ENCODE results near the gene FAF1.
"Not testable (repeated sequence)": the region's sequence is repeated elsewhere in the genome, so short reads cannot be mapped to it uniquely, and the experiment has no call there.

FAF1 gene

GRCh38 chr1:50750021-50750619, 209.9 kb downstream of the FAF1 start:
- DNase-seq, result no peak

GRCh38 chr1:50747394-50747793, 212.7 kb downstream of the FAF1 start:
- DNase-seq, result no peak

GRCh38 chr1:50742523-50742922, 217.5 kb downstream of the FAF1 start:
- no peak for DNase-seq

- DNase-seq, result no peak
Measured at GRCh38 chr1:50739125-50739524, 220.9 kb downstream of the FAF1 start.

- no peak for DNase-seq
Measured at GRCh38 chr1:50735443-50735842, 224.6 kb downstream of the FAF1 start.

GRCh38 chr1:50727578-50727977, 232.5 kb downstream of the FAF1 start:
- not testable (repeated sequence) for DNase-seq

- DNase-seq, result no peak
Measured at GRCh38 chr1:50724626-50725286, 235.3 kb downstream of the FAF1 start.

- DNase-seq, result no peak
Measured at GRCh38 chr1:50720457-50721053, 239.5 kb downstream of the FAF1 start.

- no peak for DNase-seq
Measured at GRCh38 chr1:50719126-50719525, 240.9 kb downstream of the FAF1 start.

GRCh38 chr1:50717327-50717726, 242.7 kb downstream of the FAF1 start:
- DNase-seq, result no peak

GRCh38 chr1:50716455-50716854, 243.6 kb downstream of the FAF1 start:
- not testable (repeated sequence) for DNase-seq

GRCh38 chr1:50710099-50710498, 250.0 kb downstream of the FAF1 start:
- DNase-seq, result no peak

GRCh38 chr1:50707824-50708223, 252.2 kb downstream of the FAF1 start:
- no peak for DNase-seq

- no peak for DNase-seq
Measured at GRCh38 chr1:50705699-50706098, 254.4 kb downstream of the FAF1 start.

GRCh38 chr1:50705041-50705440, 255.0 kb downstream of the FAF1 start:
- DNase-seq, result no peak

GRCh38 chr1:50704126-50704525, 255.9 kb downstream of the FAF1 start:
- no peak for DNase-seq

- no peak for DNase-seq
Measured at GRCh38 chr1:50703240-50703639, 256.8 kb downstream of the FAF1 start.

- DNase-seq, result no peak
Measured at GRCh38 chr1:50702395-50702794, 257.7 kb downstream of the FAF1 start.

- DNase-seq, result no peak
Measured at GRCh38 chr1:50701706-50702317, 258.3 kb downstream of the FAF1 start.

GRCh38 chr1:50700621-50701020, 259.4 kb downstream of the FAF1 start:
- no peak for DNase-seq

GRCh38 chr1:50700214-50700613, 259.9 kb downstream of the FAF1 start:
- DNase-seq, result no peak

- no peak for DNase-seq
Measured at GRCh38 chr1:50699795-50700194, 260.3 kb downstream of the FAF1 start.

GRCh38 chr1:50697440-50698421, 262.3 kb downstream of the FAF1 start:
- DNase-seq, result no peak
